ENCODE data around the gene HS3ST4.

GRCh38 chr16:26053889-26054288, 362.1 kb downstream of the HS3ST4 start:
- TF ChIP-seq POLR2A (IDR thresholded peaks at IDR 0.05; ENCODE audit: borderline replicate concordance, extremely low read depth, insufficient read depth, insufficient read length), result no peak
- TF ChIP-seq SP1 (IDR thresholded peaks at IDR 0.05; ENCODE audit: low read depth), result no peak
- TF ChIP-seq ZNF274 (IDR thresholded peaks at IDR 0.05; ENCODE audit: low read depth, low read length), result no peak
- TF ChIP-seq JUND (IDR thresholded peaks at IDR 0.05), result no peak

Measured in HCT116 (cell line).